ENCODE measurements around the gene EGR4.

Gene EGR4

GRCh38 chr2:73293534-73294171 is at the start of gene EGR4:
Gene EGR4 (minus strand): TSS chr2:73293548. CDS start chr2:73293317, 231 bp downstream.
- peak; percentile 87 for DNase-seq (ENCODE audit: low read depth)

GRCh38 chr2:73341039-73341438 is 47.7 kb upstream of the EGR4 start:
- DNase-seq (ENCODE audit: low read depth): no peak

- DNase-seq (ENCODE audit: low read depth): no peak
Observed at GRCh38 chr2:73339201-73339600, 45.9 kb upstream of the EGR4 start.

- DNase-seq (ENCODE audit: low read depth): no peak
Observed at GRCh38 chr2:73337828-73338227, 44.5 kb upstream of the EGR4 start.

GRCh38 chr2:73334620-73335019 is 41.3 kb upstream of the EGR4 start:
- no peak for DNase-seq (ENCODE audit: low read depth)

GRCh38 chr2:73334045-73334444 is 40.7 kb upstream of the EGR4 start:
- no peak for DNase-seq (ENCODE audit: low read depth)

GRCh38 chr2:73333564-73333963 is 40.2 kb upstream of the EGR4 start:
- DNase-seq (ENCODE audit: low read depth): no peak

- no peak for DNase-seq (ENCODE audit: low read depth)
Observed at GRCh38 chr2:73324126-73324725, 30.9 kb upstream of the EGR4 start.

- no peak for DNase-seq (ENCODE audit: low read depth)
Observed at GRCh38 chr2:73323551-73323950, 30.2 kb upstream of the EGR4 start.

GRCh38 chr2:73314441-73314840 is 21.1 kb upstream of the EGR4 start:
- no peak for DNase-seq (ENCODE audit: low read depth)

GRCh38 chr2:73307720-73308119 is 14.4 kb upstream of the EGR4 start:
- no peak for DNase-seq (ENCODE audit: low read depth)

- DNase-seq (ENCODE audit: low read depth): no peak
Observed at GRCh38 chr2:73301636-73302035, 8.3 kb upstream of the EGR4 start.

GRCh38 chr2:73300926-73301325 is 7.6 kb upstream of the EGR4 start:
- DNase-seq (ENCODE audit: low read depth): no peak

GRCh38 chr2:73297586-73297985 is 4.2 kb upstream of the EGR4 start:
- DNase-seq (ENCODE audit: low read depth): no peak

GRCh38 chr2:73297151-73297559 is 3.8 kb upstream of the EGR4 start:
- DNase-seq (ENCODE audit: low read depth): no peak

GRCh38 chr2:73295751-73296400 is 2.5 kb upstream of the EGR4 start:
- no peak for DNase-seq (ENCODE audit: low read depth)

- DNase-seq (ENCODE audit: low read depth): no peak
Observed at GRCh38 chr2:73294239-73294638, 891 bp upstream of the EGR4 start.

GRCh38 chr2:73292906-73293533 is 328 bp downstream of the EGR4 start:
- DNase-seq (ENCODE audit: low read depth): no peak

GRCh38 chr2:73292316-73292905 is 937 bp downstream of the EGR4 start:
- DNase-seq (ENCODE audit: low read depth): no peak

- DNase-seq (ENCODE audit: low read depth): no peak
Observed at GRCh38 chr2:73291461-73292315, 1.7 kb downstream of the EGR4 start.

- DNase-seq (ENCODE audit: low read depth): no peak
Observed at GRCh38 chr2:73291093-73291460, 2.3 kb downstream of the EGR4 start.

Measured in activated T-cell treated with anti-CD3 and anti-CD28 coated beads for 24 hours (primary cell).